Trophoblast cell (in vitro differentiated cells and primary cell): Measurements from ENCODE around the gene SLC6A9.

Experiments used
- DNase-seq, 2 donors: peaks; one replicate each; pipeline ENCODE4 v3.0.0-alpha.2; 2016
- H2AFZ ChIP-seq: 2 replicates; pipeline ENCODE4 v1.6.1; 2013; ENCODE audit warnings: low read length, moderate library complexity, mild to moderate bottlenecking; ENCODE audit not compliant: insufficient read depth, poor library complexity
- H2AK5ac ChIP-seq: 2 replicates; pipeline ENCODE4 v1.6.1; 2013; ENCODE audit warnings: mild to moderate bottlenecking, low read length
- H2BK120ac ChIP-seq: 2 replicates; pipeline ENCODE4 v1.6.1; 2013; ENCODE audit warnings: low read length, mild to moderate bottlenecking, moderate library complexity; ENCODE audit not compliant: insufficient read depth, poor library complexity
- H2BK12ac ChIP-seq: 2 replicates; pipeline ENCODE4 v1.6.1; 2013; ENCODE audit warnings: mild to moderate bottlenecking, low read length, moderate library complexity
- H2BK5ac ChIP-seq: 2 replicates; pipeline ENCODE4 v1.6.1; 2013; ENCODE audit warnings: low read length, low read depth, moderate library complexity, mild to moderate bottlenecking; ENCODE audit not compliant: poor library complexity
- H3K14ac ChIP-seq: 2 replicates; pipeline ENCODE4 v1.6.1; 2013; ENCODE audit warnings: mild to moderate bottlenecking, low read length
- H3K18ac ChIP-seq: 2 replicates; pipeline ENCODE4 v1.6.1; 2013; ENCODE audit warnings: mild to moderate bottlenecking, low read length
- H3K23ac ChIP-seq: 2 replicates; pipeline ENCODE4 v1.6.1; 2013; ENCODE audit warnings: low read length
- H3K27ac ChIP-seq: 2 replicates; pipeline ENCODE4 v1.5.1; 2013; ENCODE audit warnings: low read depth, mild to moderate bottlenecking, inconsistent platforms, low read length, moderate library complexity
- H3K27me3 ChIP-seq: 2 replicates; pipeline ENCODE4 v1.6.1; 2013; ENCODE audit warnings: inconsistent platforms, mild to moderate bottlenecking, low read length, moderate library complexity; ENCODE audit not compliant: insufficient read depth
- H3K36me3 ChIP-seq, 2 experiments: 1 replicate in 1 of 2; 2 replicates in 1 of 2; pipeline ENCODE4 v1.6.1; 2013; ENCODE audit warnings: low read length in 2 of 2, mild to moderate bottlenecking in 2 of 2, moderate library complexity in 1 of 2; ENCODE audit not compliant: insufficient read depth in 2 of 2, control insufficient read depth in 1 of 2
- H3K4ac ChIP-seq: 2 replicates; pipeline ENCODE4 v1.6.1; 2013; ENCODE audit warnings: low read depth, mild to moderate bottlenecking, low read length, moderate library complexity
- H3K4me1 ChIP-seq, 2 experiments: 1 replicate in 1 of 2; 2 replicates in 1 of 2; pipeline ENCODE4 v1.6.1; 2013; ENCODE audit warnings: low read length in 2 of 2, mild to moderate bottlenecking in 2 of 2, moderate library complexity in 1 of 2; ENCODE audit not compliant: insufficient read depth in 2 of 2, control insufficient read depth in 1 of 2
- H3K4me2 ChIP-seq: 2 replicates; pipeline ENCODE4 v1.6.1; 2013; ENCODE audit warnings: inconsistent platforms, mild to moderate bottlenecking, low read length, moderate library complexity
- H3K4me3 ChIP-seq: 2 replicates; pipeline ENCODE4 v1.5.1; 2013; ENCODE audit warnings: mild to moderate bottlenecking, low read depth, low read length, inconsistent platforms
- H3K79me1 ChIP-seq: one replicate; pipeline ENCODE4 v1.6.1; 2013; ENCODE audit warnings: low read length
- H3K79me2 ChIP-seq: 2 replicates; pipeline ENCODE4 v1.6.1; 2013; ENCODE audit warnings: low read length, mild to moderate bottlenecking; ENCODE audit not compliant: control insufficient read depth, insufficient read depth, poor library complexity
- H3K9ac ChIP-seq: 2 replicates; pipeline ENCODE4 v1.6.1; 2013; ENCODE audit warnings: mild to moderate bottlenecking, low read length
- H3K9me3 ChIP-seq: 2 replicates; pipeline ENCODE4 v1.6.1; 2013; ENCODE audit warnings: low read depth, mild to moderate bottlenecking, control low read depth, inconsistent platforms, low read length; ENCODE audit not compliant: insufficient read depth
- H4K12ac ChIP-seq: 2 replicates; pipeline ENCODE4 v1.6.1; 2013; ENCODE audit warnings: low read depth, mild to moderate bottlenecking, low read length, moderate library complexity
- H4K8ac ChIP-seq: 2 replicates; pipeline ENCODE4 v1.6.1; 2013; ENCODE audit warnings: low read depth, mild to moderate bottlenecking, low read length, moderate library complexity
- H4K91ac ChIP-seq: one replicate; pipeline ENCODE4 v1.6.1; 2013; ENCODE audit warnings: low read depth, mild to moderate bottlenecking, low read length, moderate library complexity
- WGBS: extraction: QIAGEN DNeasy Blood & Tissue Kit; methylation state at CpG from one replicate; pipeline ENCODE4 v1.1.7; 2013; ENCODE audit warnings: missing lambda C conversion rate; ENCODE audit not compliant: insufficient read length, insufficient coverage; ENCODE audit errors: extremely low coverage; 5-methylcytosine and 5-hydroxymethylcytosine counted together

The SLC6A9 gene

DNA sequence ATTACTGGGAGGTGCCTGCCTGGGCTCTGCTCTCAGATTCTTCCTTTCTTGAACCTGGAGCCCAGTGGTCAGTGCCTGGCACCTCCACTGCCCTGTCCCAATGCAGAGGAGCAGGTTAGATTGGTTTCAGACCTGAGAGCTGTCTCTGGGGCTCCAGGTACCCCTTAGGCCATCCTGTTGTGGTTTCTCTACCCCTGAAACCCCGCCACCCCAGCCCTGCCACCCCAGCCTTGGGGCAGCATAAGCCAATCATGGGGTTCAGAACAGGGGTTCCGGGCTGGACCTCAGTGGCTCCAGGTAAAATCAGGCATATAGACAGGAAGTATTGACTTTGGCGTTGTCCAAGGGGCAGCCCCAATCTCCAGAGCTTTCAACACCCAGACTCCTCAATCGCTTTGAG, 3.2 kb upstream of the SLC6A9 start:
- Histone ChIP-seq H2BK120ac (no peak overlapping the region), H3K4me1 (peaks cover 14 to 18% of the 10 kb centered on the region in 2 experiments), H3K27me3 (no peaks in the 10 kb centered on the region), H2AFZ (no peak overlapping the region), H3K9ac (no peak overlapping the region), H3K79me1 (peaks cover 15% of the 10 kb centered on the region), H4K12ac (no peak overlapping the region), H3K4me2 (no peak overlapping the region), H3K18ac (no peak overlapping the region), H3K4ac (no peak overlapping the region), H4K8ac (no peak overlapping the region), H3K4me3 (no peak overlapping the region), H4K91ac (no peak overlapping the region), H3K27ac (no peak overlapping the region), H2BK5ac (no peak overlapping the region), H3K79me2 (peaks cover 5% of the 10 kb centered on the region), H3K23ac (no peak overlapping the region), H3K14ac (no peak overlapping the region), H2BK12ac (no peak overlapping the region), H3K9me3 (no peaks in the 10 kb centered on the region), H2AK5ac (no peak overlapping the region), H3K36me3 (no peaks in the 10 kb centered on the region)
- no peak for DNase-seq
- no CpG with 5 or more reads among the region's 4 CpGs for WGBS

DNA sequence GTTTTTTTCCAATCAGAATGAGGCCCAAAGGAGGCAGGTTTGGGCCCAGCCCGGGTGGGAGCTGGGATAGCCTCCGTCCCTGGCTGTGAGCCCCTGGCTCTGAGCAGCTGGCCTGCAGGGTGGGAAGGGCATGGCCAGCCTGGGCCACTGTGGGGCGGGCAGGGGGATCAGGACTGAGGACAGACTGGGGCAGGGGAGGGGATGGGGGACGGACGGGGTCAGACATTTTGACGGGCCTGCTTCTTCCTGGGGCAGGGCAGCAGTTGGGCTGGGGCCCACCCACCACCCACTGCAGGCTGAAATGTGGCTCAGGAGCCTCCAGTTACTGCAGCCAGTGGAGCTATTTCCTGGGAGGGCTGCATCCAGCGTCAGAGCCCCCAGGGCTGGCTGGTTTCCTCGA, 2.5 kb upstream of the SLC6A9 start:
- H3K18ac ChIP-seq: no peak overlapping the region
- H4K8ac ChIP-seq: no peak overlapping the region
- no peak overlapping the region for H4K91ac ChIP-seq
- no peak overlapping the region for H3K4me2 ChIP-seq
- H3K27ac ChIP-seq: no peak overlapping the region
- no peak overlapping the region for H3K9ac ChIP-seq
- H3K14ac ChIP-seq: no peak overlapping the region
- H3K4me1 ChIP-seq: peaks cover 15 to 21% of the 10 kb centered on the region in 2 experiments
- no peak overlapping the region for H2AK5ac ChIP-seq
- H2AFZ ChIP-seq: no peak overlapping the region
- H3K9me3 ChIP-seq: no peaks in the 10 kb centered on the region
- no peaks in the 10 kb centered on the region for H3K27me3 ChIP-seq
- H3K4ac ChIP-seq: no peak overlapping the region
- no peak overlapping the region for H2BK120ac ChIP-seq
- H2BK12ac ChIP-seq: no peak overlapping the region
- no peak overlapping the region for H3K23ac ChIP-seq
- H3K4me3 ChIP-seq: no peak overlapping the region
- H2BK5ac ChIP-seq: no peak overlapping the region
- H4K12ac ChIP-seq: no peak overlapping the region
- H3K36me3 ChIP-seq: no peaks in the 10 kb centered on the region
- peaks cover 15% of the 10 kb centered on the region for H3K79me1 ChIP-seq
- H3K79me2 ChIP-seq: peaks cover 5% of the 10 kb centered on the region
- DNase-seq: no peak
- no CpG with 5 or more reads among the region's 8 CpGs for WGBS

DNA sequence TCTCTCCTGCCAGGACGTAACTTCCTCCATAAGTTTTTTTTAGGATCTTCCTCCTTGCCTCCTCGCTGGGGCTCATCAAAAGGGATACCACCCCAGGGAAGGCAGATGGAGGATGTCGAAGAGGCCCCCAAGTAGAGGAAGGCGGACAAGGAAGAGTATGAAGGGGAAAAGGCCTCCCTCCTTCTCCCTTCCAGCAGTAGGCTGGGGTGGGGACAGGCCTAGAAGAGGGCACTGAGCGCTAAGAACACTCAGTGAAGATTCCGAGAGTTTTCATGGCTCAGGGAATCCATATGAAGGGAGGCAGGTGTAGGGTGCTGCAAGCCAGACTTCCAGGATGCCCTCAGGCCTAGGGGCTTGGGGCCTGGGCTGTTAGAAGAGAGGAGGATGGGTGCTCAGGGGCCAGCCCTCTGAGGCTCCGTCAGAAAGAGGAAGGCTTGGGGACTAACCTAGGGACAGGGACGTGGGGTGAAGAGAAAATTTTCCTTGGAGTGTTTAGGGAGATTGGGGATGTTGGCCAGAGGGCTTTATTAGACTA, 1.8 kb upstream of the SLC6A9 start:
- H3K36me3 ChIP-seq: no peaks in the 10 kb centered on the region
- H3K4me3 ChIP-seq: no peak overlapping the region
- H2AK5ac ChIP-seq: no peak overlapping the region
- H3K9me3 ChIP-seq: no peaks in the 10 kb centered on the region
- no CpG with 5 or more reads among the region's 8 CpGs for WGBS
- DNase-seq: no peak
- no peak overlapping the region for H3K9ac ChIP-seq
- H4K8ac ChIP-seq: no peak overlapping the region
- H3K27ac ChIP-seq: no peak overlapping the region
- H2BK12ac ChIP-seq: no peak overlapping the region
- peaks cover 5% of the 10 kb centered on the region for H3K79me2 ChIP-seq
- no peak overlapping the region for H3K14ac ChIP-seq
- H2BK5ac ChIP-seq: no peak overlapping the region
- H3K27me3 ChIP-seq: no peaks in the 10 kb centered on the region
- no peak overlapping the region for H4K12ac ChIP-seq
- H3K4me1 ChIP-seq: peaks cover 15 to 21% of the 10 kb centered on the region in 2 experiments
- no peak overlapping the region for H3K23ac ChIP-seq
- no peak overlapping the region for H3K18ac ChIP-seq
- H2AFZ ChIP-seq: no peak overlapping the region
- no peak overlapping the region for H3K4me2 ChIP-seq
- no peak overlapping the region for H3K4ac ChIP-seq
- peaks cover 15% of the 10 kb centered on the region for H3K79me1 ChIP-seq
- no peak overlapping the region for H4K91ac ChIP-seq
- no peak overlapping the region for H2BK120ac ChIP-seq

DNA sequence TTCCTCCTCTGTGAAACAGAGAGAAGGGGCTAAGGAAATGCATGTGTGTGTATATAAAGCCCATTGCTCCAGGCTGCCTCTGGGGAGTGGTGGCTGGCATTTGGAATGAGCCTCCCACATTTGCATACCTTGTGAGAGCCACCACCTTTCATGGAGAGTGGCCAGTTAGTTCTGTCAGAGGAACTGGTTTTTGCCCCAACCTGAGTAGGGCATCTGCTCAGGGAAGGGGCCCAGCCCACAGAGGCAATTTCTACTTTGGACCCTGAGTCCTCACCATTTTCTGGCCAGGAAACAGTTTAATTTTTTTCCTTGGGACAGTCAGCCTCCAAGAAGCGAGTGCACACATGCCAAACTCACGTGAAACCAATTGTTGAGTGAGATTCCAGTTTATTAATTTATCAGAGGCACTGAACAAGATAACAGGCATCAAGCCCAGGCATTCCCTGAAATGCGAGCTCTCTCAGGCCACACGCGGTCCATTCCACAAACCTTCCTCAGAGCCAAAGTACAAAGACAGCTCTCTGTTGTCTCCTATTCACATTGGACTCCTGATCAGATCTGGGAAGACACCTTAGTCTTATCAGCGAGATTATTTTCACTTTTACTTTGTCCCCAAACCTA, 1.0 kb upstream of the SLC6A9 start:
- peak in 1 of 2 donors; percentile 9 for DNase-seq
- H3K36me3 ChIP-seq: no peaks in the 10 kb centered on the region
- no peak overlapping the region for H2BK12ac ChIP-seq
- H3K18ac ChIP-seq: no peak overlapping the region
- H3K23ac ChIP-seq: no peak overlapping the region
- H2AK5ac ChIP-seq: no peak overlapping the region
- no peak overlapping the region for H3K4ac ChIP-seq
- H3K79me1 ChIP-seq: peaks cover 15% of the 10 kb centered on the region
- no peaks in the 10 kb centered on the region for H3K27me3 ChIP-seq
- H3K4me1 ChIP-seq: peaks cover 15 to 21% of the 10 kb centered on the region in 2 experiments
- H4K8ac ChIP-seq: no peak overlapping the region
- no peaks in the 10 kb centered on the region for H3K9me3 ChIP-seq
- peaks cover 5% of the 10 kb centered on the region for H3K79me2 ChIP-seq
- H3K14ac ChIP-seq: no peak overlapping the region
- H2BK5ac ChIP-seq: no peak overlapping the region
- H3K4me3 ChIP-seq: no peak overlapping the region
- no CpG with 5 or more reads among the region's 6 CpGs for WGBS
- H3K9ac ChIP-seq: no peak overlapping the region
- H4K91ac ChIP-seq: no peak overlapping the region
- no peak overlapping the region for H2AFZ ChIP-seq
- H3K27ac ChIP-seq: no peak overlapping the region
- H3K4me2 ChIP-seq: no peak overlapping the region
- no peak overlapping the region for H2BK120ac ChIP-seq
- no peak overlapping the region for H4K12ac ChIP-seq
